Coronary artery (tissue), 2 donors: ENCODE data around the gene OR13J1.
A peak's percentile ranks its signal among the peaks of the same experiment; 100 is the strongest.

Experiments used
- DNase-seq: peaks from one replicate; pipeline ENCODE4 v3.0.0-alpha.2; 2017; ENCODE audit warnings: low spot score
- H3K27ac ChIP-seq, 2 donors: fragments of 200-600 bp; sonication (generic); one replicate each; pipeline ENCODE4 v1.5.1; 2016 to 2019
- H3K4me3 ChIP-seq: fragments of 200-600 bp; sonication (generic); 2 replicates; pipeline ENCODE4 v1.5.1; 2016; ENCODE audit warnings: mild to moderate bottlenecking, moderate library complexity
- CTCF ChIP-seq: fragments of 200-600 bp; sonication (generic); IDR thresholded peaks from one replicate; pipeline ENCODE4 v1.5.1; 2019; ENCODE audit warnings: antibody characterized with exemption

OR13J1 gene

GRCh38 chr9:35863583-35863982, 6.6 kb downstream of the OR13J1 start:
- H3K4me3 ChIP-seq: no peak overlapping the region
- DNase-seq: peak; percentile 61
- no peak overlapping the region for H3K27ac ChIP-seq
- TF ChIP-seq CTCF: no peak

GRCh38 chr9:35862328-35862727, 7.9 kb downstream of the OR13J1 start:
- Histone ChIP-seq H3K27ac (no peak overlapping the region), H3K4me3 (no peak overlapping the region)
- TF ChIP-seq CTCF: no peak
- peak; percentile 36 for DNase-seq

- H3K27ac ChIP-seq: no peak overlapping the region
- H3K4me3 ChIP-seq: no peak overlapping the region
- TF ChIP-seq CTCF: no peak
- peak; percentile 62 for DNase-seq
These were observed 8.9 kb downstream of the OR13J1 start for GRCh38 chr9:35861161-35861897.

- H3K4me3 ChIP-seq: no peak overlapping the region
- TF ChIP-seq CTCF: no peak
- DNase-seq: no peak
- H3K27ac ChIP-seq: no peak overlapping the region
These were observed 10.2 kb downstream of the OR13J1 start for GRCh38 chr9:35859990-35860339.

- TF ChIP-seq CTCF: no peak
- no peak overlapping the region for H3K27ac ChIP-seq
- peak; percentile 70 for DNase-seq
- no peak overlapping the region for H3K4me3 ChIP-seq
These were observed 10.8 kb downstream of the OR13J1 start for GRCh38 chr9:35859310-35859989.

GRCh38 chr9:35858458-35858857, 11.7 kb downstream of the OR13J1 start:
- no peak overlapping the region for H3K4me3 ChIP-seq
- DNase-seq: no peak
- no peak for TF ChIP-seq CTCF
- H3K27ac ChIP-seq: no peak overlapping the region

- Histone ChIP-seq H3K27ac (no peak overlapping the region), H3K4me3 (no peak overlapping the region)
- DNase-seq: peak; percentile 29
- TF ChIP-seq CTCF: no peak
These were observed 13.3 kb downstream of the OR13J1 start for GRCh38 chr9:35856882-35857281.
